NCI-H2196 treated with DMSO at 0.1 percent for 48 hours (cell line): ENCODE results near the gene DHRS4.
"Not testable (repeated sequence)": the region's sequence is repeated elsewhere in the genome, so short reads cannot be mapped to it uniquely, and the experiment has no call there.

Source experiments
- DNase-seq: peaks from one replicate; lab custom pipeline; 2025; ENCODE audit not compliant: unreplicated experiment; lab: John Stamatoyannopoulos, UW

The DHRS4 gene

DNA sequence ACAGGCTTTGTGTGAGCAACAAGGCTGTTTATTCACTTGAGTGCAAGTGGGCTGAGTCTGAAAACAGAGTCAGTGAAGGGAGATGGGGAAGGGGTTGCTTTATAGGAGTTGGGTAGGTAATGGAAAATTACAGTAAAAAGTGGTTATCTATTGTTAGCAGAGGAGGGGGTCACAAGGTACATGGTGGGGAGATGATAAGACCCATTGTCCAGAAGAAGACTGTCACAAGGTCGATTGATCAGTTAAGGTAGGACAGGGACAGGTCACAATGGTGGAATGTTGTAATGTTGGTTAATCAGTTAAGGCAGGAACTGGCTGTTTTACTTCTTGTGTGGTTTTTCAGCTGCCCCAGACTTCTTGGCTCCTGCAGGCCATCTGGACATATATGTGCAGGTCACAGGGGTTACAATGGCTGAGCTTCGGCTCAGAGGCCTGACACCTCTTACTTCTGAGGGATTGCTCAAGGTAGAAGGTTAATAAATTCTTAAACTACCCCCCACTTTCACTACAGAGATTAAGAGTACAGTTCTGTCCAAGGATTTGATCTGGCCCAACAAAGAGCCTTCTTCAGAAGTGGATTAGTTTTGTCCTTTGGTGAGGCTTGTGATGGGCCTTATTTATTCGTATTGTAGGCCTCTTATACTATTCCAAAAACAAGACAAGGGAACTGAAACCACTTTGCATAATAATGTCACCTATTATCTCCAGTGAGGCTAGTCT lies 13.8 kb upstream of the DHRS4 start:
- no peak for DNase-seq

DNA sequence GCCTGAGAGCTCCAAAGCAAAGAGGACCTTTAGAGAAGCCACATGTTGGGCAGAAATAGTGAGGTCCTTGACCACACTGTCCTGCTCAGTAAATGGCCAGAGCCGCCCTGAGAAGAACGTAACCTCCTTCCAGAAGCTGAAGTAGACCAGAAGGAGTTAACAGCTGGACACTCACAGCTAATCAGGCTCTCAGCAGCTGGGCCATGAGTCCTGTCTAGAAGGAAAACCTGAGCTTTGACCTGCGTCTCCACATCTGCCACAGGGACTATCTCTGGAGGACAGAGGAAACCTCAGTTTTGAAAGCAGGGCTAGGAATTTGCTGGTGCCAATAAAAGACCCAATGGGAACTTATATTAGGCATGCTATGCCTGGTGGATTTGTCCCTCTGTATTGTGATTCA lies 12.3 kb upstream of the DHRS4 start:
- no peak for DNase-seq

DNA sequence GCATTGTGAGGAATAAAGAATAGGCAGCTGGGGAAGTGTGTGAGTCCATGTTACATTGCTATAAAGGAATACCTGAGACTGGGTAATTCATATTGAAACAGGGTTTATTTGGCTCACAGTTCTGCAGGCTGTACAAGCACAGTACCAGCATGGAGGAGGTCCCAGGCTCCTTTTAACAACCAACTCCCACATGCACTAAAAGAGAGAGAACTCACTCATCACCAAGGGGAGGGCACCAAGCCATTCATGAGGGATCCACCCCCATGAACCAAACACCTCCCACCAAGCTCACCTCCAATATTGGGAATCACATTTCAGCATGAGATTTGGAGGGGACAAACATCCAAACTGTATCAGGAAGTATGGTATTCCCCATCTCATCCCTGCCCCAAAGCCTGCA lies 11.9 kb upstream of the DHRS4 start:
- DNase-seq = no peak

DNA sequence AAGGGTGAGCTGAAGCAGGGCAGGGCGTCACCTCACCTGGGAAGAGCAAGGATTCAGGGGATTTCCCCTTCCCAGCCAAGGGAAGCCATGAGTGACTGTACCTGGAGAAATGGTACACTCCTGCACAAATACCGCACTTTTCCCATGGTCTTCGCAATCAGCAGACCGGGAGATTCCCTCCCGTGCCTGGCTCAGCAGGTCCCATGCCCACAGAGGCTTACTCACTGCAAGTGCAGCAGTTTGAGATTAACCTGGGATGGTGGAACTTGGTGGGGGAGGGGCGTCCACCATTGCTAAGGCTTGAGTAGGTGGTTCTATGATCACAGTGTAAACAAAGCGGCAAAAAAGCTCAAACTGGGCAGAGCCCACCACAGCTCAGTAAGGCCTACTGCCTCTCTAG lies 11.0 kb upstream of the DHRS4 start:
- no peak for DNase-seq

DNA sequence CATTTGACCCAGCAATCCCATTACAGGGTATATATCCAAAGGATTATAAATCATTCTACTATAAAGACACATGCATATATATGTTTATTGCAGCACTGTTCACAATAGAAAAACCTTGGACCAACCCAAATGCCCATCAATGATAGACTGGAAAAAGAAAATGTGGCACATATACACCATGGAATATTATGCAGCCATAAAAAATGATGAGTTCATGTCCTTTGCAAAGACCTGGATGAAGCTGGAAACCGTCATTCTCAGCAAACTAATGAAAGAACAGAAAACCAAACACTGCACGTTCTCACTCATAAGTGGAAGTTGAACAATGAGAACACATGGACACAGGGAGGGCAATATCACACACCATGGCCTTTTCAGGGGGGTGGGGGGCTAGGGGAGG lies 4.5 kb upstream of the DHRS4 start:
- DNase-seq = not testable (repeated sequence)

DNA sequence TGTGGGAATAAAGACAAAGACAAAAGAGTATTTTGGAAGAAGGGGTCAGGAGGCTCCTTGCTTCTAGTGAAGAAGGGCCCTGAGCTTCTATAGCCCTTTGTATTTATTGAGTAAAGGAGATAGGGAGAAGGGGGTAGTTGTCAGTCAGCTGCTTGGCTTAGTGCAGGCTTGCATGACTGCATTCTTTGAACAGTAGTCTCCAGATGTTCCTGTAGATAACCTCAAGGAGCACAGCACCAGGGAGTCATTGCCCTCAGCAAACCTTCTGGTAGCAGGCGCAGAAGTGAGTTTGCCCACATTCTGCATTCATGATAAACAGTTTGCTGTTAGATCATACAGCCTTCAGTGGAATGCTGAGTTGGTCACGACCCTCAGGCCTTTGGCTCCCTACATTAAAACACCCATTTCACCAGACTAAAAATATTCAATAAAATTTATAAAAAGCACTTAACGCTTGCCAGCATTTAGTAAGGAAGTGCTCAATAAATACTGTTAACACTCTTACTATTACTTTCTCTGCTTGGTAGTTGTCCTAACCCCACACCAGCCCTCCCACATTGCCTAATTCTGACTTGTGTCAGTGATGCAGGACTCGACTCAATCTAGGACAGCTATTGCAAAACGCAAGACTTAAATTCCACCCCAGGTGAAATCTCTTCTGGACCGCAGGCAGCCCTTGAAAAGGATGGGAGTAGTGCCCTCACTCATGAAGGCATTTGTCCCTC lies 3.0 kb upstream of the DHRS4 start:
- no peak for DNase-seq

DNA sequence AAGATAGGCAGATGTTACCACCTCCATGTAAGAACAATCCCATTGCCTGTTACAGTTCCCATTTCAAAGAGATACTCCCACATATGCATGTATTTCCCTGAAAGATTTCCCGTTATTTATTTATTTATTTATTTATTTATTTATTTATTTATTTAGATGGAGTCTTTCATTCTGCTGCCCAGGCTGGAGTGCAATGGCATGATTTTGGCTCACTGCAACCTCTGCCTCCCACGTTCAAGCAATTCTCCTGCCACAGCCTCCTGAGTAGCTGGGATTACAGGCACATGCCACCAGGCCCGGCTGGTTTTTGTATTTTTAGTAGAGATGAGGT lies 2.5 kb upstream of the DHRS4 start:
- DNase-seq = not testable (repeated sequence)

DNA sequence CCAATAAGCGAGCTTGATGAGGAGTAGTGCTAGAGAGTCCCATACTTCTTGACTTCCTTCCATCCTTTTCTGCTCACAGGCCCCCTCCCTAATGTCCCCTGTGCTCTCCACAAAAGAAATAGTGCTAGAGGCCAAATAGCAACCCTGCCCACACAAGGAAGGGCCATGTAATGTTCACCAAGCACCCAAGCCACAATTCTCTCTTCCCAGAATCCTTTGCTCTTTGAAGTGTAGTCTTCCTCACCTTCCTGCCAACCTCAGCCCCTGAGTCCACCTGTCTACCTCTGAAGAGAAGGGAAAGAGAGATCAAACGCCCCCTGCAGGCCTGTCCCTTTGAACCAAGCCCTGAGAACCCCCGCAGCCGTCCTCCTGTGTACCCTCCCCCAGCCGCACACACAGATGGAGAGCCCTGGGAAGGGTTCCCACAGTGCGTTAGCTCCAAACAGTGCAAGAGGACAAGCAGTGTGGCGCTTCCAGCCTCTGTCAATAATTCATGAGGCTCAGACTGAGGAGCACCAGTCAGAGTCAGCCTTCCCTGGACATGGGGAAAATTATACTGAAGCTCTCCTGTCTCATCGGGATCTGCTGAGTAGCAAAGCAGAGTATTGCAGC lies 1.9 kb upstream of the DHRS4 start:
- no peak for DNase-seq

DNA sequence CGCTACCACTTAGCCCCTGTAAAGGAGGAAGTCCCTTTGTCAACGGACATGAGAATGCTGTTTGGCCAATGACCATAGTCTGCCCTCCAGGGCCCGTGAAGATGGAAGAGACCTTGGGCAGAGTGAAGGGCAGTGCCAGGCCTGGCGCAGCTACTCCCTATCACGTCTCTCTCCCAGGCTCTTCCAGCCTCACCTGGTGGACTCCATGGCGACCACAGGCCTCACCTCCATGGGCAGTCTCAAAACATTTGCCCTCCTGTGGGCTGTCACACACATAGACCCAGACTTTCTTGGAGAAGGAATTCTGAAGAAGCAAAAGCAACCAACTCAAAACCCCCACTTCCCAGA lies 480 bp upstream of the DHRS4 start:
- not testable (repeated sequence) for DNase-seq

DNA sequence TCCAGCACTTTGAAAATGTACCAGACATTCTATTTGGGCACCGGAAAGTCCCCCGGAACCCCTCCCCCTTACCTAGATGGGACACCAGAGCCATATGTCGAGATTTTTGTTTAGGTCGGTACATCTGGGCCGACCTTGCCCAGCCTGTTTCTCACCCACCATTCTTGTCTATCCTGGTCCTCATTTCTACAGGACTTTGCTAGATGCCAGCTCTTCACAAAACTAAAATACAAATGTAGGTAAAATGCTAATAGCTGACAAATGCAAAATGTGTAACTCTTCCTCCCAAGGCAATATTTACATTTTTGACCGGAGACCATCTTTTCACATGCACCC lies 677 bp downstream of the DHRS4 start:
- DNase-seq = not testable (repeated sequence)

DNA sequence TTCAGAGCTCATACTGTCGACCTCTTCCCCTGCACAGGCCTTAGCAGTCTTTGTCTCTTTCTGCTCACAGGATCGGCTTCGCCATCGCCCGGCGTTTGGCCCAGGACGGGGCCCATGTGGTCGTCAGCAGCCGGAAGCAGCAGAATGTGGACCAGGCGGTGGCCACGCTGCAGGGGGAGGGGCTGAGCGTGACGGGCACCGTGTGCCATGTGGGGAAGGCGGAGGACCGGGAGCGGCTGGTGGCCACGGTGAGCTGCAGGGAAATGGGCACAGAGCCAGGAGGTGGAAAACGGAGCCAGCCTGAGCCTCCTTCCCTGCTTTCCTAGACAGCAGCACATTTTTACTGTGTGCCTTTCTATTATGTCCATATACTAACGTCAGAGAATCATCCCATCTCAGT lies 1.4 kb downstream of the DHRS4 start:
- DNase-seq = not testable (repeated sequence)

DNA sequence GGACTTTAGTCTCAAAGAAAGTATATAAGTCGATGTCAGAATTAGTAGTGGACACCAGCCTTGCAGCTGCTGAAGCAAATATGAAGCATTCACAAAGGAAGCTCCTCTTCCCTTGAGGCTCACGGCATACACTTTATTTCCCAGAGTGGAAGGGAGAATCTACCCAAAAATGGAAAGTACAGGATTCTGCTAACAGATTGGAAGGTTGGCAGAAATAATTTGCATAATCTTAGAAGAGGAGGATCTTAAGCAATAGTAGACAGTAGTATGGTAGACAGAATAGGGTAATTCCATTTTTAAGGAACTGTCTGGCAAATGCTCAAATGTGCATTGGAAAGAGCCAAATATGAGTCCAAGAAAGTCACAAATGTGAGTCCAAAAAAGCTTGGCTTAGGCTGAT lies 2.2 kb downstream of the DHRS4 start:
- not testable (repeated sequence) for DNase-seq

DNA sequence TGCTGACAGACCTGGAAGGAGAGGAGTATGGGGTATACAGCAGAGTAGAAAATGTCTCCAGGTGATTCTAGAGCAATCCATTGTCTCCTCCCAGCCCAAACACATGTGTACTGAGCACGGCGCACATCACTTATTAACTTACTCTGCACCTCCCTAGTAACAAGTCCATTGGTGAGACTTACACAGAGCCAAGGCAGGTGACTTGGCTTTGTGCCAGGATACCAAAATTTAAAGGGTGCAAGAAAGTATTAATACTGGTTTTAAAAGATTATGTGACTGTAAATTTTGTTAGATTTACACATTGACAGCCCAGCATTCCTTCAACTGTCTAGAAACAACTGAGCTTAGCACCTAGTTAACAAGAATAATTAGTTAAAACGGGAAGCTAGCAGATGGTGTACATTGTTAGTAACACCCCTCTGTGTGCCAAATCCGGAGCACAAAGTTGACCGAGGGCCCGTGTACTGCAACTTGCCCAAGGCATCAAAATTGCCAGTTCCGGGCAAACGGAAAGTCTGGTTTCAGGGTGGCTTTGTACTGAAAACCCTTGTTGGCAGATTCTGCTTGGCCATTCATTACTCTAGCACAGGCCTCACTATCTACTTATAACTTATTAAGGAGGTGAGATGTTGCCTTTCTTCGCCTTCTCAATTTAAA lies 4.5 kb downstream of the DHRS4 start:
- not testable (repeated sequence) for DNase-seq

DNA sequence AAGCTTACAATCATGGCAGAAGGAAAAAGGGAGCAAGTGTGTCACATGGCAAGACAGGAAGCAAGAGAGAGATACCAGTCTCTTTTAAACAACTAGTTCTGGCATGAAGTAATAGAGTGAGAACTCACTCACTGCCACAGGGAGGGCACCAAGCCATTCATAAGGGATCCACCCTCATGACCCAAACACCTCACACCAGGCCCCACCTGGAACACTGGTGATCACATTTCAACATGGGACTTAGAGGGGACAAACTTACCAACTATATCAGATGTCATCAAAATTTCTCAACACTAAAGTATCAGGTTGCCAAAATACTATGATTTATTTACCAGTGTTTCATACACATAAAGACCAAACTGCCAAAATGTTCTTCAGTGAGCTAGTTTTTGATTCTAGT lies 7.3 kb downstream of the DHRS4 start:
- not testable (repeated sequence) for DNase-seq

DNA sequence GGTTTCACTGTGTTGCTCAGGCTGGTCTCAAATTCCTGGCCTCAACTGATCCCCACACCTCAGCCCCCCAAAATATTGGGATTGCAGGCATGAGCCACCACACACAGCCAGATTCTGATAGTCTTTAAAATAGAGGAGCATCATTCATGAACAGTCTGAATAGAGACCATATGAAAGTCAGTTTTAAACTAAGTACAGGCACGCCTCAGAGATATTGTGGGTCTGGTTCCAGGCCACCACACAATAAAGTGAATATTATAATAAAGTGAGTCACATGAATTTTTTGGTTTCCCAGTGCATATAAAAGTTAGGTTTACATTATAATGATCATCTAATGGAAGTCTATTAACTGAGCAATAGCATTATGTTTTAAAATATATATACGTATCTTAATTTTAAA lies 8.1 kb downstream of the DHRS4 start:
- DNase-seq = not testable (repeated sequence)

DNA sequence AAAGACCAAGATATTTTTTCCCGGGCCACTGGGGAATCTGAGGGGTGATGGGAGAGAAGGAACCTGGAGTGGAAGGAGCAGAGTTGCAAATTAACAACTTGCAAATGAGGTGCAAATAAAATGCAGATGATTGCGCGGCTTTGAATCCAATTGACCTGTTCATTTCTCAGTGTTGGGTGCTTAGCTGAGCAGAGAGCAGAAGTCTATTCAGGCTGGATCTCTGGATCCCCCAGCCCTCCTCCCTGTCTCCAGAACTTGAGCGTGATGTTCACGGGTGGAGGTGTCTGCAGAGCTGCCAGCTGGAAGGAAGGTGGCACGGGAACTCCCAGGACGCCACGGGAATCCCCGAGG lies 15.5 kb downstream of the DHRS4 start:
- DNase-seq = not testable (repeated sequence)

DNA sequence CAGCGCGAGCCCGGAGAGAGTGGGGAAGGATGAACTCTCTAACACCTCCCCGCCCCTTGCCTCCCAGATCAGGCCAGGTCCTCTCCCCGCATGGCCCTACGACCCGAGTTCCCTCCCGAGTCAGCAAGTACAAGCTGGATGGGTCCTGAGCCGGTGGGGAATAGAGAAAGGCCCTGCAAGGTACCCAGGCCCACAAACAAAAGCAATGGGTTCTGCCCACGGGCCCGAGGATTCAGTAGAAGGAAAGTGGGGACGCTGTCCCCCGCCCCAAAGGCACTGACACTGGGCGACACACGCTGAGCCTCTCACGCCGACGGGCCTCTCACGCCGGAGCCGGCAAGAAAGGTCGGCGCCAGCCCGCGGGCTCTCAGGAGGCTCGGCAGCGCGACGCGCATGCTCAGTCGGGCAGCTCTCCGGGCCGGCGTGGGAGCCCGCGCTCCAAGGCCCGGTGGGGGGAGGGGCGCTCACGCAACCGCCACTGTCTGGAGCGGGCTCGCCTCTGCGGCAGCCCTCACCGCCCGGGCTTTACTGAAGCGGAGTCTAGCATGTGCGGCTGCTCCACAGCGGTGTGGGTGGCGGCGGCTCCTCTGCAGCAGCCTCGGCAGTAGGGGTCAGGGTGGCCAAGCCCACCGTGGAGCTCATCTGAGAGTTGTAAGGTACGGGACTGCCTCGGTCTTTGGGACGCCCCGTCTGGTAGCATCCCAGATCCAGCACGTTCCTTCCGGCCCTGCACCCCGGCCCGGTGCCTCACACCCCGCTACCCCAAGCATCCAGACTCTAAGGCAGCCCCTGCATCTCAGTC lies 16.1 kb downstream of the DHRS4 start:
- not testable (repeated sequence) for DNase-seq

DNA sequence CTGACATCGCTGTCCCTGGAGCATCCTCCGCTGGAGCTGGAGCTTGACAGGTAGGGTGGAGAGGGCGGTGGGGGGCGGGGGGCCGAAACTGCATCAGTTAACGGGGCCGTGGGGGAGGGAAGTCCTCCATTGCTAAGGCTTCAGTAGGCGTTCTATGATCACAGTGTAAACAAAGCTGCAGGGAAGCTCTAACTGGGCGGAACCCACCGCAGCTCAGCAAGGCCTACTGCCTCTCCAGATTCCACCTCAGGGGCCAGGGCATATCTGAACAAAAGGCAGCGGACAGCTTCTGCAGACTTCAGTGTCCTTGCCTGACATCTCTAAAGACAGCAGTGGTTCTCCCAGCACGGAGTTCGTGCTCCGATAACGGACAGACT lies 16.7 kb downstream of the DHRS4 start:
- DNase-seq = not testable (repeated sequence)

DNA sequence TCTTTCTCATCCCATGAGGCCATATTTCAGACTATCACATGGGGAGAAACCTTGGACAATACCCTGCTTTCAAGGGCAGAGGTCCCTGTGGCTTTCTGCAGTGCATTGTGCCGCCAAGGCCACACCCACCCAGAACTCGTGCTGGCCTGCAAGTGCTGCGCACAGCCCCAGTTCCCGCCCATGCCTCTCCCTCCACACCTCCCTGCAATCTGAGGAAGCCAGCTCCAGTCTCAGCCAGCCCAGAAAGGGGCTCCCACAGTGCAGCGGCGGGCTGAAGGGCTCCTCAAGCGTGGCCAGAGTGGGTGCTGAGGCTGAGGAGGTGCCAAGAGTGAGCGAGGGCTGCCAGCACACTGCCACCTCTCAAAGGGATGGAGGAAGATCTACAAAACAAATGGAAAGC lies 19.6 kb downstream of the DHRS4 start:
- not testable (repeated sequence) for DNase-seq

DNA sequence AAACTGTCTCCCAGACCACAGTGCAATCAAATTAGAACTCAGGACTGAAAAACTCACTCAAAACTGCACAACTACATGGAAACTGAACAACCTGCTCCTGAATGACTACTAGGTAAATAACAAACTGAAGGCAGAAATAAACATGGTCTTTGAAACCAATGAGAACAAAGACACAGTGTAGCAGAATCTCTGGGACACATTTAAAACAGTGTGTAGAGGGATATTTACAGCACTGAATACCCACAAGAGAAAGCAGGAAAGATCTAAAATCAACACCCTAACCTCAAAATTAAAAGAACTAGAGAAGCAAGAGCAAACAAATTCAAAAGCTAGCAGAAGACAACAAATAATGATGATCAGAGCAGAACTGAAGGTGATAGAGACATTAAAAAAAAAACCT lies 20.5 kb downstream of the DHRS4 start:
- not testable (repeated sequence) for DNase-seq

DNA sequence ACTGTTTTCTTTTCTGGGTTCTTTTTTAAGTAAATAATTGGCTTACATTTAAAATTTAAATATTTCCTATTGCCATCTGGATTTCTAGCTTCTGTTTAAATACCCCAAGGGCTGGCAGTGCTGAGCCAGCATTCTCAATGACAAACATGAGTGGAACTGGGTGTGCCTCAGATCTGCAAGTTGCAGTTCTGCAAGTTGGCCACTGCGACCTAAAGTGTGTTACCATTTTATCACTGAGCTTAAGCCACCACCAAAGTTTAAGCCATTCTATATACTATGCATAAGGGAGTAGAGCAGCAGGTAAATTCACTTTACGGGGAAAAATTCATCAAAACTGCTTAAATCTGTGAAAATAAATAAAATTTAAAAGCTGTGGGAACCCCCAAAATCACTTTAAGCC lies 23.6 kb downstream of the DHRS4 start:
- DNase-seq = not testable (repeated sequence)
